Measurements from ENCODE around the gene GGA3.
"Not testable (repeated sequence)": the region's sequence is repeated elsewhere in the genome, so short reads cannot be mapped to it uniquely, and the experiment has no call there.

The GGA3 gene

GRCh38 chr17:75285123-75285522, 23.7 kb upstream of the GGA3 start:
- H3K4me2 ChIP-seq (ENCODE audit: low read length), result no peak overlapping the region
- no peak overlapping the region for H3K27ac ChIP-seq (ENCODE audit: low read depth, low read length)
- H3F3A ChIP-seq (ENCODE audit: control insufficient read depth, insufficient read depth), result peaks cover 8% of the 10 kb centered on the region
- no peaks in the 10 kb centered on the region for H4K20me1 ChIP-seq (ENCODE audit: control insufficient read depth, insufficient read depth, low read depth, low read length)
- no peak overlapping the region for H3K4me3 ChIP-seq (ENCODE audit: low read length)
- H3K9me2 ChIP-seq (replicated peaks; ENCODE audit: control insufficient read depth, low read length), result no peaks in the 10 kb centered on the region
- no peaks in the 10 kb centered on the region for H3K27me3 ChIP-seq (ENCODE audit: control insufficient read depth, low read length)
- H3K79me2 ChIP-seq (ENCODE audit: control insufficient read depth, low read length), result peaks cover 54% of the 10 kb centered on the region
- H3K9me3 ChIP-seq (ENCODE audit: control insufficient read depth, insufficient read depth, low read length), result no peaks in the 10 kb centered on the region
- H3K4me1 ChIP-seq (ENCODE audit: control insufficient read depth, low read length), result peaks cover 15% of the 10 kb centered on the region
- TF ChIP-seq CTCF (IDR thresholded peaks at IDR 0.05; ENCODE audit: low read depth, low read length, poor library complexity, severe bottlenecking), result no peak
- peaks cover 61% of the 10 kb centered on the region for H3K36me3 ChIP-seq (ENCODE audit: control insufficient read depth, low read length)

GRCh38 chr17:75280189-75280588, 18.8 kb upstream of the GGA3 start:
- H3K36me3 ChIP-seq (ENCODE audit: control insufficient read depth, low read length), result peaks cover 60% of the 10 kb centered on the region
- not testable (repeated sequence) for H3K4me1 ChIP-seq (ENCODE audit: control insufficient read depth, low read length); H3K9me2 ChIP-seq (replicated peaks; ENCODE audit: control insufficient read depth, low read length); H3K27me3 ChIP-seq (ENCODE audit: control insufficient read depth, low read length); H3K4me3 ChIP-seq (ENCODE audit: low read length); H3K9me3 ChIP-seq (ENCODE audit: control insufficient read depth, insufficient read depth, low read length); H3K27ac ChIP-seq (ENCODE audit: low read depth, low read length); H4K20me1 ChIP-seq (ENCODE audit: control insufficient read depth, insufficient read depth, low read depth, low read length); H3K4me2 ChIP-seq (ENCODE audit: low read length); H3F3A ChIP-seq (ENCODE audit: control insufficient read depth, insufficient read depth)
- peaks cover 18% of the 10 kb centered on the region for H3K79me2 ChIP-seq (ENCODE audit: control insufficient read depth, low read length)

GRCh38 chr17:75277664-75278071, 16.3 kb upstream of the GGA3 start:
- Histone ChIP-seq H3K4me2 (ENCODE audit: low read length) (no peak overlapping the region), H3F3A (ENCODE audit: control insufficient read depth, insufficient read depth) (peaks cover 20% of the 10 kb centered on the region), H3K36me3 (ENCODE audit: control insufficient read depth, low read length) (peaks cover 68% of the 10 kb centered on the region), H3K27ac (ENCODE audit: low read depth, low read length) (no peak overlapping the region), H3K4me1 (ENCODE audit: control insufficient read depth, low read length) (peaks cover 8% of the 10 kb centered on the region), H4K20me1 (ENCODE audit: control insufficient read depth, insufficient read depth, low read depth, low read length) (no peaks in the 10 kb centered on the region), H3K9me3 (ENCODE audit: control insufficient read depth, insufficient read depth, low read length) (no peaks in the 10 kb centered on the region), H3K27me3 (ENCODE audit: control insufficient read depth, low read length) (no peaks in the 10 kb centered on the region), H3K79me2 (ENCODE audit: control insufficient read depth, low read length) (peaks cover 18% of the 10 kb centered on the region), H3K4me3 (ENCODE audit: low read length) (no peak overlapping the region), H3K9me2 (replicated peaks; ENCODE audit: control insufficient read depth, low read length) (no peaks in the 10 kb centered on the region)
- no peak for TF ChIP-seq CTCF (IDR thresholded peaks at IDR 0.05; ENCODE audit: low read depth, low read length, poor library complexity, severe bottlenecking)
- no peak for TF ChIP-seq EZH2phosphoT487 (IDR thresholded peaks at IDR 0.05; ENCODE audit: borderline replicate concordance, low read length)

GRCh38 chr17:75273977-75274708, 12.7 kb upstream of the GGA3 start:
- peaks cover 20% of the 10 kb centered on the region for H3F3A ChIP-seq (ENCODE audit: control insufficient read depth, insufficient read depth)
- no peak overlapping the region for H3K27ac ChIP-seq (ENCODE audit: low read depth, low read length)
- H3K4me3 ChIP-seq (ENCODE audit: low read length), result no peak overlapping the region
- H3K27me3 ChIP-seq (ENCODE audit: control insufficient read depth, low read length), result no peaks in the 10 kb centered on the region
- peaks cover 40% of the 10 kb centered on the region for H3K79me2 ChIP-seq (ENCODE audit: control insufficient read depth, low read length)
- H3K4me1 ChIP-seq (ENCODE audit: control insufficient read depth, low read length), result peaks cover 25% of the 10 kb centered on the region
- no peaks in the 10 kb centered on the region for H3K9me3 ChIP-seq (ENCODE audit: control insufficient read depth, insufficient read depth, low read length)
- H3K4me2 ChIP-seq (ENCODE audit: low read length), result no peak overlapping the region
- peaks cover 57% of the 10 kb centered on the region for H3K36me3 ChIP-seq (ENCODE audit: control insufficient read depth, low read length)
- H4K20me1 ChIP-seq (ENCODE audit: control insufficient read depth, insufficient read depth, low read depth, low read length), result no peaks in the 10 kb centered on the region
- no peaks in the 10 kb centered on the region for H3K9me2 ChIP-seq (replicated peaks; ENCODE audit: control insufficient read depth, low read length)
- TF ChIP-seq CTCF (IDR thresholded peaks at IDR 0.05; ENCODE audit: low read depth, low read length, poor library complexity, severe bottlenecking) (no peak), EZH2phosphoT487 (IDR thresholded peaks at IDR 0.05; ENCODE audit: borderline replicate concordance, low read length) (no peak)
